ENCODE measurements around the gene ALPL. TPM values are rescaled to one million over a fixed set of nuclear protein-coding genes. Genes with fewer than 3 reads are reported as not detected.
A peak's percentile ranks its signal among the peaks of the same experiment; 100 is the strongest.

ALPL gene
- total RNA-seq, 1 experiment from 2014 or later = 84.8 TPM

DNA sequence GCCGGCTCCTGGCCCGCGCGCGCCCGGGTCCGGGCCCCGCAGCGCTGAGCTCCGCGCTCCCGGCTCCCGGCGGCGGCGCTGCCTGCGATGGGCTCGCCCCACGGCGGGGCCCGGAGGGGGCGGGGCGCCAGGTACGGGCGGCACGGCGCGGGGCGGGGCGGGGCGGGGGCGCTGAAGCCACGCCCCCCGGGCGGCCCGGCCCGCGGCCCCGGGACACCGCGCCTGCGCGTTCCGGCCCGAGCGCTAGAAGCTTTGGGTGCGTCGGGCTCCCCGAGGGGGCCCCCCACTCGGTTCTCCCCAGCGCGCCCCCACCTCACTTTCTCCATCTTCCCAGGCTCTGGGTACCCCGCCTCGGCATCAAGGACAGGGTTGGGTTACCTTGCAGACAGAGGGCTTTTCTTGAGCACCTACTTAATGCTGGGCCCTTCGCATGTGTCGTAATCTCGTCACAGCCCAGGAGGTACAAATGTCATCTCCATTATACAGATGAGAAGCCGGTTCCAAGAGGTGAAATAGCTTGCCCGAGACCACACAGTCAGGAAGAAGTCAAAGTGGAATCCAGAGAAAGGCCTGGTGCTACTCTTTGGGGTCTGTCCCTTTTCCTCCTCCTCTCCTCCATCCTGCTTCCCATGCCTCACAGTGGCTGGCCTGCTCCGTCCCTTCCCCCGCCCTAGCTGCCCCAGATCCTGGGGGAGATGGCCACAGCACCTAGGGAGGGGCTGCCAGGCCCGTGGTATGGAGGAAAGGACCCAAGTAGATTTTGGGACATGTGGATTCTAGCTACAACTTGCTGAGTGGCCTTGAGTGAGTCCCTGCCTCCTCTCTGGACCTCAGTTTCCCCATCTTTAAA is 113.5 kb downstream of the ALPL start:
- Histone ChIP-seq H3K79me2 (ENCODE audit: insufficient read depth, low read length) (no peaks in the 10 kb centered on the region), H3T11ph (ENCODE audit: low read length) (no peak overlapping the region), H2AFZ (ENCODE audit: low read length) (peak overlapping the region; percentile 12), H3K23me2 (ENCODE audit: insufficient read length, low read depth, low read length, poor library complexity, severe bottlenecking) (peaks cover 8% of the 10 kb centered on the region), H2AK5ac (ENCODE audit: insufficient read length, low read length) (no peak overlapping the region), H3K14ac (ENCODE audit: insufficient read depth, low read length) (peak overlapping the region; percentile 66; the same call in 1 of the 2 replicates), H3K4ac (ENCODE audit: low read depth, low read length) (no peak overlapping the region), H3K27ac (ENCODE audit: insufficient read length, low read depth, low read length) (no peak overlapping the region), H2BK5ac (ENCODE audit: insufficient read length, low read length) (no peak overlapping the region), H2BK20ac (ENCODE audit: low read depth, low read length, poor library complexity, severe bottlenecking) (no peak overlapping the region), H4K8ac (replicated peaks; ENCODE audit: insufficient read length, low read depth, low read length) (no peak overlapping the region), H3K4me1 (ENCODE audit: insufficient read depth, low read length) (peaks cover 6% of the 10 kb centered on the region; the same call in 1 of the 2 replicates), H2BK120ac (ENCODE audit: low read depth, low read length, poor library complexity, severe bottlenecking) (no peak overlapping the region), H4K20me1 (ENCODE audit: control insufficient read depth, insufficient read depth, insufficient read length) (no peaks in the 10 kb centered on the region), H2BK12ac (ENCODE audit: insufficient read length, low read depth, low read length) (no peak overlapping the region), H3K9me3 (ENCODE audit: control insufficient read depth, low read depth, low read length) (no peaks in the 10 kb centered on the region), H3K27me3 (ENCODE audit: insufficient read depth, low read length) (peaks cover 3% of the 10 kb centered on the region; the same call in 1 of the 2 replicates), H4K91ac (ENCODE audit: insufficient read length, low read depth, low read length) (no peak overlapping the region), H3K79me1 (ENCODE audit: insufficient read depth, low read depth, low read length, poor library complexity, severe bottlenecking) (no peaks in the 10 kb centered on the region), H3K18ac (ENCODE audit: insufficient read length, low read depth, low read length) (no peak overlapping the region), H3K9ac (ENCODE audit: extremely low read depth, insufficient read length, low read length) (no peak overlapping the region), H3K23ac (ENCODE audit: insufficient read length, low read depth, low read length) (no peak overlapping the region), H3K56ac (ENCODE audit: insufficient read length, low read depth, low read length) (no peak overlapping the region), H4K5ac (ENCODE audit: insufficient read length, low read depth, low read length) (no peak overlapping the region), H3K4me2 (ENCODE audit: insufficient read depth, insufficient read length, low read length) (peak overlapping the region; percentile 73), H2BK15ac (ENCODE audit: low read depth, low read length) (no peak overlapping the region)
- peaks cover 10% of the 10 kb centered on the region for H3K27me3 Mint-ChIP-seq (ENCODE audit: low read depth)
- DNase-seq = peak; percentile 59
- H3K9me3 Mint-ChIP-seq = no peaks in the 10 kb centered on the region
- WGBS (ENCODE audit: extremely low coverage, insufficient read length, low lambda C conversion rate) = no CpG with 5 or more reads among the region's 62 CpGs
- TF ChIP-seq, protein P1, sequence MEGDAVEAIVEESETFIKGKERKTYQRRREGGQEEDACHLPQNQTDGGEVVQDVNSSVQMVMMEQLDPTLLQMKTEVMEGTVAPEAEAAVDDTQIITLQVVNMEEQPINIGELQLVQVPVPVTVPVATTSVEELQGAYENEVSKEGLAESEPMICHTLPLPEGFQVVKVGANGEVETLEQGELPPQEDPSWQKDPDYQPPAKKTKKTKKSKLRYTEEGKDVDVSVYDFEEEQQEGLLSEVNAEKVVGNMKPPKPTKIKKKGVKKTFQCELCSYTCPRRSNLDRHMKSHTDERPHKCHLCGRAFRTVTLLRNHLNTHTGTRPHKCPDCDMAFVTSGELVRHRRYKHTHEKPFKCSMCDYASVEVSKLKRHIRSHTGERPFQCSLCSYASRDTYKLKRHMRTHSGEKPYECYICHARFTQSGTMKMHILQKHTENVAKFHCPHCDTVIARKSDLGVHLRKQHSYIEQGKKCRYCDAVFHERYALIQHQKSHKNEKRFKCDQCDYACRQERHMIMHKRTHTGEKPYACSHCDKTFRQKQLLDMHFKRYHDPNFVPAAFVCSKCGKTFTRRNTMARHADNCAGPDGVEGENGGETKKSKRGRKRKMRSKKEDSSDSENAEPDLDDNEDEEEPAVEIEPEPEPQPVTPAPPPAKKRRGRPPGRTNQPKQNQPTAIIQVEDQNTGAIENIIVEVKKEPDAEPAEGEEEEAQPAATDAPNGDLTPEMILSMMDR (conservative IDR thresholded peaks at IDR 0.05) = no peak
- peaks cover 16 to 32% of the 10 kb centered on the region in 2 experiments for H3K4me1 Mint-ChIP-seq
- peak overlapping the region; percentile 69 to 83 for H3K4me3 Mint-ChIP-seq
- no peak overlapping the region for H3K27ac Mint-ChIP-seq
- H3K36me3 Mint-ChIP-seq (ENCODE audit: insufficient read depth in 1 of 3, low read depth in 3 of 3) = no peaks in the 10 kb centered on the region; a peak in 1 of 7 replicates
